Body of pancreas (tissue), 4 donors: ENCODE data around the gene IVL.

ENCODE experiments used
- POLR2A ChIP-seq, 3 donors: fragments of 450-650 bp; IDR thresholded peaks; one replicate each; pipeline ENCODE4 v1.6.1; 2016; ENCODE audit warnings: antibody characterized with exemption in 3 of 3, mild to moderate bottlenecking in 2 of 3
- TF ChIP-seq, protein P1 (sequence below), 7 experiments: fragments of 450-650 bp in 4 of 7; fragments of 200-600 bp in 3 of 7; sonication (generic) in 3 of 7; IDR thresholded peaks; one replicate each; pipeline ENCODE4 v1.5.1; 2016 to 2019; ENCODE audit warnings: antibody characterized with exemption in 7 of 7

DNA sequence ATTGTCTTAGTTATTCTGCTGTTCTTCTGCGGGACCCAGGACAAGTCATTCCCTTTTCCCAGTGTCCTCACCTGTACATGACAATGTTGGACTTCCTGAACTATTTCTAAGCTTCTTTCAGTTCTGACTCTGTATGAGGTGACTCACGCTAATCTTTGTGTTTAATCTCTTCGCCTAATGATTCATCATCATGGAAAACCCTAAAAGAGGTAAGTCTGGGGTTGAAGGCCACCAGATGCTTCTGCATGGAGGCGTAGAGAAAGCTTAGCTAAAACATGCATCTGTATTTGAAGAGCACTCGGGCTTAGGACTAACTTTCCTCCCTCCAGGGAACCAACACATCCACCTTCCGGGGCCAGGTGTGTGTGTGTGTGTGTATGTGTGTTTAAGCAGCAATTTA is 46.1 kb downstream of the IVL start:
- TF ChIP-seq, protein P1, sequence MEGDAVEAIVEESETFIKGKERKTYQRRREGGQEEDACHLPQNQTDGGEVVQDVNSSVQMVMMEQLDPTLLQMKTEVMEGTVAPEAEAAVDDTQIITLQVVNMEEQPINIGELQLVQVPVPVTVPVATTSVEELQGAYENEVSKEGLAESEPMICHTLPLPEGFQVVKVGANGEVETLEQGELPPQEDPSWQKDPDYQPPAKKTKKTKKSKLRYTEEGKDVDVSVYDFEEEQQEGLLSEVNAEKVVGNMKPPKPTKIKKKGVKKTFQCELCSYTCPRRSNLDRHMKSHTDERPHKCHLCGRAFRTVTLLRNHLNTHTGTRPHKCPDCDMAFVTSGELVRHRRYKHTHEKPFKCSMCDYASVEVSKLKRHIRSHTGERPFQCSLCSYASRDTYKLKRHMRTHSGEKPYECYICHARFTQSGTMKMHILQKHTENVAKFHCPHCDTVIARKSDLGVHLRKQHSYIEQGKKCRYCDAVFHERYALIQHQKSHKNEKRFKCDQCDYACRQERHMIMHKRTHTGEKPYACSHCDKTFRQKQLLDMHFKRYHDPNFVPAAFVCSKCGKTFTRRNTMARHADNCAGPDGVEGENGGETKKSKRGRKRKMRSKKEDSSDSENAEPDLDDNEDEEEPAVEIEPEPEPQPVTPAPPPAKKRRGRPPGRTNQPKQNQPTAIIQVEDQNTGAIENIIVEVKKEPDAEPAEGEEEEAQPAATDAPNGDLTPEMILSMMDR (IDR thresholded peaks at IDR 0.05): no peak
- no peak for TF ChIP-seq POLR2A (IDR thresholded peaks at IDR 0.05)
